MM.1S (cell line): ENCODE measurements around the gene ZNF474.

ENCODE experiments used
- CTCF ChIP-seq: fragments of 300-600 bp; sonication (generic); IDR thresholded peaks from 2 replicates; pipeline ENCODE4 v1.5.1; 2016; ENCODE audit warnings: antibody characterized with exemption, low read length, mixed read lengths
- EZH2phosphoT487 ChIP-seq: fragments of 300-600 bp; sonication (generic); IDR thresholded peaks from 2 replicates; pipeline ENCODE4 v1.6.1; 2018; ENCODE audit warnings: antibody characterized with exemption, low read length

GRCh38 chr5:122162100-122162638, 32.8 kb downstream of the ZNF474 start:
- TF ChIP-seq CTCF (no peak), EZH2phosphoT487 (no peak)
